Measurements from ENCODE around the gene LRMDA. TPM values are rescaled to one million over a fixed set of nuclear protein-coding genes. Genes with fewer than 3 reads are reported as not detected.

LRMDA gene
- total RNA-seq, 1 donor from 2014 or later, result 22.3 TPM

DNA sequence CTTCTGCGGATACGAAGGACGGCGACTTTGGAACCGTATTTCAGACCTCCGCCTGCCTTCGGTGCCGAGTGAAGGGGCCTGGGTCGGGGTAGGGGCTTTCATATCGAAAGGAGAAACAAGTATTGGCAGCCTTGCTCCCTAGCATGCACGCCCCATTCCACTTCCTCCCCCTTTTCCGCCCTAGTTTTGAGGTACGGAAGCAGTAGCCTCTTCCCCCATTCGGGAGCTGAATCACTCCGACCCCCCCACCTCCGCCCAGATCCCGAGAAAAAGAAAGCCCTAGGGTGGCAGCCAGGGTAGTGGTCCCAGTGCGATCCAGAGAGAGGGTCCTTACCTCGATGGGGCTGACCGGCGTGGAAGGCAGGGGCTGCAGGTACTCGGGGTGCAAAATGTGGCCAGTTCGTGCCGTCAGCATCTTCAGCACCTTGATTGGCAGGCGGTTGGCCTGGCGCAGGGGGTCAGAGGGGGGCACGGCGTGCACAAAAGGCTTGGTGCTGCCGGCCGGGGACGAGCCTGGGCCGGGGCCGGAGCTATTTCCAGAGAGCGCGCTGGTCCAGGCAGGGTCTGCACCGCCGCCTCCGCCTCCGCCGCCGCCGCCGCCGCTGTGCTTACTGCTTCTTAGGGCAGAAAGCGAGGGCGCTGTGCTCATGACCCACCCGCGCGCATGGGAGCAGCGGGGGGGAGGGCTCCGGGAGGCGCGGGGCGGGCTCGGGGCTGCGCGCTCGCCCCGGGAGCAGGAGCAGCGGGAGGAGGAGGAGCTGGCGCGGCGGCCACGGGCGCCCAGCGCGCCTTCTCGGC is 30.5 kb upstream of the LRMDA start:
- peak; percentile 83 for DNase-seq (ENCODE audit: missing footprints)
- intact Hi-C loops (cut with DNase I), result loop anchor here (2.0 to 5.0 kb wide), 11 partner anchors 206 to 1606 kb away; no protein-coding TSS in a partner anchor
- peak; percentile 23 for ATAC-seq

DNA sequence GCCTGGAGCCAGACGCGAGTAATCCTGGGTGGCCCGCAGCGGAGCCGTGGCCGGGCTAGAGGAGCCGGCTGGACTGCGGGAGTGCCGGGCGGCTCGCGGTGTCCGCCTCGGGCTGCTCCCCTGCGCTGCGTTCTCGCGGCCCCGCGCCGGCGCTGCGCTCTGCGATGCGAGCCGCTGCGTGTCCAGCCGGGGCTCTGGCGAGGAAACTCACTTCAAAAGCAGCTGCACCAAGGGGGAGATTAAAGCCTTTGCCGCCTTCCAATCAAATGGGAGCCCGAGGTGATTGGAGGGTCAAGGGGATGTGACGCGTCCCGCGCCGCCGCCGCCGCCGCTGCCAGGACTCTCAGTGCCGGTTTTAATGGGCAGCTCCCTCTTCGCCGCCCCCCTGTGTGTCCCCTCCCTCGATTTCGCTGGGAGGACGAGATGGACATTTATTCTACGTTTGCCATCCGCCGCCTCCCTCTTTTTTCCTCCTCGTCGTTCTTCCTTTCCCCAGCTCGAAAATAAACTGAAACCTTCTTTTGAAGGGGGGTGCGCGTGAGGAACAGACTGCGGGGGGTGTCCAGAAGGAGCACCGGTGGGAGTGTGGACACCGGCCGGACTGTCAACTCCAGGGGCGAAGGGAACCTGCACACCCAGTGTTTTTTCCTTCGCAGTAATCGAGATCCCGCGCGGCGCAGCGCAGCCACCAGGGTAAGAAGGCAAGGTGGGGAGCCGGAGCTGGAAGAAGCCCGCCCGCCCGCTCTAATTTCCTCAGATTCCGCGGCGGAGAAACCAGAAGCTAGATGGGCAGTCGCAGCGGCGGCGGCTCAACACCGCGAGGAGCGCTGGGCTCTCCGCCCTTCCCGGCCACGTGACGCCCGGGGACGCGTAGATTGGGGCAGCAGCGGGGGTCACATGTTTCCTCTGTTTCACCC is 29.6 kb upstream of the LRMDA start, which contains the start of gene ZNF503:
Gene ZNF503 (minus strand): TSS at position 196 of the 917 bp plus-strand sequence. CDS start 345 bp downstream, outside the sequence.
- intact Hi-C loops (cut with DNase I), result loop anchor here (2.0 to 5.0 kb wide), 11 partner anchors 205 to 1605 kb away; no protein-coding TSS in a partner anchor
- DNase-seq (ENCODE audit: missing footprints), result peak; percentile 97
- ATAC-seq, result peak; percentile 85

DNA sequence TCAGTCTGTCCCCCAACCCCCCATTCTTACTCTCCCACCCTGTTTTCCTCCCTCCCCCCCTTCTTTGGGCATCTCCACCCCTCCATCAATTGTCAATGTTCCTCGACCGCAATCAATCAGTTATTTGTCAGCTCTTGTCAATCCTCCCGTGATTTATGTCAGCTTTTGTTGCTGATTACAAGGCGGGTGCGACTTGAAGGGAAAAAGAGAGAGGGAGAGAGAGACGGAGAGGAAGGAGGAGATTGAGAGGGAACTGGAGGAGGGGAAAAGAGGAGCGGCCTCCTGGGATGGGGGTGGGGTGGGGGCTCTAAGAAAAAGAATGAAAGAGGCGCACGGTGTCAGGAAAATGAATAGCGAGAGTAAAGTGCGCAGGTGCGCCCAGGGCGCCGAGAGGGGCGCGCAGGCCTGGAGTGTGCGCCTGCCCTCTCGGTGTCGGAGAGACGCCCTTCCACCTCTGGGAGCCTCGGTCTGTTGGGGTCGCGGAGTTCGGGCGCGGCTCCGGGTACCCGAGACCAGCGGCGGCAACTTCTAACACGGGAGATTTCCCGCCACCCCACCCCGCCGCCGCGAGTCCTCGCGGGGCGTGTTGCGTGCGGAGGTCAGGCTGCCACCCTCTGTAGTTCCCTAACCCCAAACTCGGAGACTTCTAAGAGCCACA is 28.8 kb upstream of the LRMDA start:
- DNase-seq (ENCODE audit: missing footprints) (no peak), ATAC-seq (peak; percentile 1)
- intact Hi-C loops (cut with DNase I), result loop anchor here (5.0 kb wide), 7 partner anchors 205 to 1605 kb away; no protein-coding TSS in a partner anchor

DNA sequence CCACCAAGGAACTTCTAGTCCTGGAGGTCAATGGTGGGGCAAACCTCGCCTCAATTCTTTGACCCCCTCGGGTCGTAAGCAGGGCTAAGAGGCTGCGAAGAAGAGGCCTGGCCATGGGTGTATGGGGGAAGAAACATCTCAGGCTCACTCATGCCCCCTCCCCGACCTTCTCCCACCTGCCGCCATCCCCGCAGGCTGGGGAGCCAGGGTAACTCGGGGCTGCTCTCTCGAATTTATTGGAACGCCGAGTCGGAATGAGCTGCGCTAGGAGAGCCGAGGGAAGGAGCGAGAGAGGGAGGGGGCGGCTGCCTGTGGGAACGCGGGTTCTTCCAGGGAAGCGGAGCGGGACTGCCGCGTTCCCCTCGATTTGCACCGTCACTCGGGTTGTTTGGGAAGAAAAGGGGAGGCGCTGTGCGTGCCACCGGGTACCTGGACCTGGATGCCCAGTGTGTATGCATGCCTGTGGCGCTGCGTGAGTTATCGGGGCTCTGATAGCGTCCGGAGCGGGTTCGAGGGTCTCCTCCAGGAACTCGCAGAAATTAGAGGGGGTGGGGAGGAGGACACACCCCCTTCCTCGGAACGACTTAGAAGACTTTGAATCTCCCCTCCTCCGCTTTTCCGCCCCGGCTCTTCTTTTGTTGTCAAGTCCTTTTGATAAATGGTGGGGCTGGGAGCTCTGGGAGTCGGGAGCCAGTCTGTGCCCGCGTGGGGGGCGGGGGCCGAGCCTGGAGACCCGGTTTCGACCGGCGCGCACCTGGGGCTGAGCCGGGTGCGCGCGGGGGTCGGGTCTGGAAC is 28.1 kb upstream of the LRMDA start:
- ATAC-seq, result no peak
- DNase-seq (ENCODE audit: missing footprints), result no peak
- intact Hi-C loops (cut with DNase I), result loop anchor here (5.0 kb wide), 7 partner anchors 204 to 1604 kb away; no protein-coding TSS in a partner anchor

DNA sequence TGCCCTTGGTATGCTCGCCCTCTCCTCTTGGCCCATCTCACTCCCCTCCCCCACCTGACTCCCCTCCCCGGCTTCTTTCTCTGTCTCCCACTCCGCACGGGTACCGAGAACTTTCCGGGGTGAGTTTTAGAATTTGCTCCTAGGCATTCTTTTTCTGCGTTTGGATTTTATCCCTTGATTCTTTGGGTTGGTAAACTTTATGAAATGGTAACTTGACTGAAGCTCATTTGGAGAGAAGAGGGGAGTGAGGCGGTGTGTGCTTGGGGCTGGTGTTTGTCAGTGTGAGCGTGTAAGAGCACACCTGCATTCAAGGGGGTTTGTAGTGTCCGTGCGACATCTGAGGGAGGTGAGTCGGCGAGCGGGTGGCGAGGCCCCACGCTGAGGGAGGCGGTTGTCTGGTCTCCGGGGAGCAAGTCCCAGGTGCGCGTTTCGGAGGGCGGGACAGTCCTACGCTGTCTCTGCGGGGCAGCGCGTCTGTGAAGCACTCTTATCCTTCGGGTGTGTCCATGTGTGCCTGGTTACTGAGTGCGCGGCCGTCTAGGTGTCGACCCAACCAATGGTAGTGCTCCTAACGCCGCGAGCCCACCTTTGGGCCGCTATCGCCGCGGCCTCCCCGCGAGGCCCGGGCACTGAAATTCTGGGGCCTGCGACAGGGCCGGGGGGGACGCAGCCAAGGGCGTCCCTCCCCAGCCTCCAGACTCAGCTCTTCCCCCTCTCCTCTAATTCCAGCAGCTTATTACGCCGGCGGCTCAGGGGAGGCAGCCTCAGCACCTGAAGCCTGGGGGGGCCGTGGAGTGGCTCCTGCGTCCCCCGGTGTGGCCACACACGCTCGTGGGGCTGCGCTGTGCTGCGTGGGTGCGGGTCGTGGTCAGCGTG is 27.2 kb upstream of the LRMDA start:
- ATAC-seq, result no peak
- intact Hi-C loops (cut with DNase I), result loop anchor here (5.0 kb wide), 7 partner anchors 203 to 1603 kb away; no protein-coding TSS in a partner anchor

DNA sequence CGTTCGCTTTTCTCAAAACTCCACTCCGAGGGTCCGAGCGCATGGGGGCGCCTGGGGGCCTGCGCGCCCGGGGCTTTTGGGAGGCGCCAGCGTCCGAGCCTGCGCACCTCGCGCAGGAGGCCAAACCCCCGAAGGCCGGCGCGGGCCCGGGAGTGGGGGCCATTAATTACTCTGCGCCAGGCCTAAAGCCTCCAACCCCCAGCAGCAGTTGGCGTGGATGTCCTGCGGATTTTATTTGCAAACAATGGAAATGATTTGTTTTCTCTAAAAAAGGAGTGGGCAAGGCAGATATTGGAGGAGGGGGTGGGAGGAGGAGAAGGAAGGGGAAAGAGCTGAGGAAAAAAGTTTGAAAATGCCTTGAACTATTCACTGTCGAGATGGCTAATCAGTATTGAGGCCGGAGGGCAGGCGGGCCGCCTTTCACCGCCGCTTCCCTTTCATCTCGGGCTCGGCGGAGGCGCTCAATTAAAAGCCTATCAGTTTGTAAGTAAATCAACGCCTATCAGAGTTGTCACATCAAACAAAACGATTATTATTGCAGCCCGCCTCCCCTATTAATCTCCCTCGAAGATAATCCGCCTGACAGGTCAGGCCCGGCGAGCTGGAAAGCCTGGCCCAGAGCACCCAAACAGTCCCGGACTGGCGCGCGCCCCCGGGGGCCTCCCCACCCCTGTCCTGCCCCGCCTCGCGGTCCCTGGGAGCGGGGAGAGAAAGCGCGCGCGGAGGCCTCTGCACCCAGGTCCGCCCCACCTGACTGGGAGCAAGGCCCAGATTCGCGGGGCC is 26.4 kb upstream of the LRMDA start:
- no peak for ATAC-seq
- intact Hi-C loops (cut with DNase I), result loop anchor here (5.0 kb wide), 8 partner anchors 142 to 1602 kb away; no protein-coding TSS in a partner anchor
- no peak for DNase-seq (ENCODE audit: missing footprints)

More for the DNA sequence above, 27.2 kb upstream of the LRMDA start:
- DNase-seq (ENCODE audit: missing footprints), result no peak

DNA sequence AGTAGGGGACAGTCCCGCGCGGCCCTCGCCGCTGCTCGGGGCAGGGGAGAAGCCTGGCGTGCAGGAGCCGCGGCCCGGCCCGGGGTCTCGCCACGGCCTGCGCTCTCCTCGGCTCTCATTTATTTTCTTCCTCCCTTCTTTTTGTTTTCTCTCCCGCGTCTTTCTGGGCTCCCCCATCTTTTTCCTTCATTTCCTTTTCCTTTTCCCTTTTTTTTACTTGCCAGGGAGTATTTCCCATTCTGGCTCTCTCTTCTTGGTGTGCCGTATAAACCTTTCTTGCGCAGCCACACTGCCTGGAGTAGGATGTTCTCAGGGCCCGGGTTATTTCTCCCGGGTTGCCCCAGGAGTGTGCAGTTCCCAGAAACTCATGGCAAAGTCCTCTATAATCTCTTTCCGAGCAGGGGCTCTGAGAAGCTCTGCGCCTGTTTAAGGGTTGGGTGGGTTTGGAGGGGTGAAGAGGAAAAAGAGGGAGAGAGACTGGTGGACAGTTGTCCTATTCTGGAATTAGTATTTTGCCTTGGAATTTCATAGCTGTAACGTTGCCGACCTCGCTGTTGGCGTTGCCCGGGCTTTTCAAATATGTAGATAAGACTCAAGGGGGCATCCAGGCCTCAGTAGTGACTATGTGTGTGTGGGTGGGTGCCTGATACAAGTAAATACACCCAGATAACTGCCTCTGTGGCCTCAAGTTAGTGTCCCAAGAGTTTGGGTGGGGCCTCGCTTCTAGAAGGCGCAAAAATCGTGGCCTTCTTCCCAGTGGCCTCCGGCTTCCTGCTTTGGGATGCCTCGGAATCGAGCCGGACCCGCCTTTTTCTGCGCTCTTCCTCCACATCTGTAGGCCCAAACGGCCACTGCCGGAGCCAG is 25.6 kb upstream of the LRMDA start:
- no peak for ATAC-seq
- no peak for DNase-seq (ENCODE audit: missing footprints)
- intact Hi-C loops (cut with DNase I), result loop anchor here (5.0 kb wide), 1 partner anchor 141 kb away; no protein-coding TSS in a partner anchor

DNA sequence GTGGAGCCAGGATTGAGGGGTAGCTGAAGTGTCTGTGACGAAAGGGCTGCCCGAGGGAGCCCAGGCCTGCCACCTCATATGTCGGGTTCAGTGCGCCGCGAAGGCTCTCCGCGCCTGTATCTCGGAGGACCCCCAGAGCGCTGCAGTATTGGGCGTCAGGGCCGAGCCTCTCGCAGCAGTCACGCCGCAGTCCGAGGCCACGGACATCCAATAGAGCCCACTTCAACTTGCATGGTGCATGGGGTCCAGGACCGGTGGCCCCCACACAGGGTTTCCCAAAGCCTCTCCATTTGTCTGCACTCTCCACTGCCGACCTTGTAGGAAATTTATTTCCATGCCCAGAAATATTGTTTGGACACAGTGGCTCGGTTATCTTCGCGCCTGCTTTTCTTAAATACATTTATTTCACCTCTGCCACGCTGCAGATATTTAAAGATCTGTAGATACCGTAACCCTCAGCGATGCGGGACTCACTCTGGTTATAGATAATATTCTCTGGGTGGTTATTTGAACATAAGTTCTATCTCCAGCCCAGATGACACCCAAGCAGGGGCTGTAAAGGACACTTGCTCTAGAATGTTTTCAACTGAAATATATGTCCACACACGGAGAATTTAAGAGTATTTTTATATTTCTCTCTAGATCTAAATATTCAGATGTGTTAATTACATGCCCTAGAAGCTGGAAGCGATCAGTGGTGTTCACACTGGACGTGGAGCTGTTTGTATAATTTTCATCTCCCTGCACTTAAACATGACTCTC is 24.8 kb upstream of the LRMDA start:
- ATAC-seq (no peak), DNase-seq (ENCODE audit: missing footprints) (no peak)
- intact Hi-C loops (cut with DNase I), result loop anchor here (5.0 kb wide), 1 partner anchor 141 kb away; no protein-coding TSS in a partner anchor

DNA sequence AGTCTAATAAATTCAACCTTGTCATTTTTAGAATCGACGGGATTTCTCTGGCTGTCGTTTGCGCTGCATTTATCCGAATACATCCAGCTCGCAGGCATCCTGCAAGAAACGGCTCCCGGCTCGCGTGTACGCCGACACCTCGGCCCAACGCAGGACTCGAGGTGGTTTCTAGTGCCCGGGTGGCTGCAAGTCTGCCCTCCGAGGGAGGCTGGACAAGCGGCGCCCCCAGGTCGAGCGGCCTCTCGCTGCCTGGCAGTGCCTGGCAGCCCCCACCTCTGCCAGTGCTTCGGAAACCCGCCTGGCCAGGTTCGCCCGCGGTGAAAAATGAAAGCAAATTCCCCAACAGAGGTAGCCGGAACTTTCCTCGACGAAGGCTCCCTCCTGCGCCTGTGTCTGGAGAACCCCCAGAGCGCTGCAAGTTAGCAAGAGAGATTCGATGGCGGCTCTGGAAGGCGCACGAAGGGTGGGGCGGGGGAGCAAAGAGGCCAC is 24.2 kb upstream of the LRMDA start:
- DNase-seq (ENCODE audit: missing footprints), result no peak
- intact Hi-C loops (cut with DNase I), result loop anchor here (5.0 kb wide), 1 partner anchor 140 kb away; no protein-coding TSS in a partner anchor
- ATAC-seq, result no peak

DNA sequence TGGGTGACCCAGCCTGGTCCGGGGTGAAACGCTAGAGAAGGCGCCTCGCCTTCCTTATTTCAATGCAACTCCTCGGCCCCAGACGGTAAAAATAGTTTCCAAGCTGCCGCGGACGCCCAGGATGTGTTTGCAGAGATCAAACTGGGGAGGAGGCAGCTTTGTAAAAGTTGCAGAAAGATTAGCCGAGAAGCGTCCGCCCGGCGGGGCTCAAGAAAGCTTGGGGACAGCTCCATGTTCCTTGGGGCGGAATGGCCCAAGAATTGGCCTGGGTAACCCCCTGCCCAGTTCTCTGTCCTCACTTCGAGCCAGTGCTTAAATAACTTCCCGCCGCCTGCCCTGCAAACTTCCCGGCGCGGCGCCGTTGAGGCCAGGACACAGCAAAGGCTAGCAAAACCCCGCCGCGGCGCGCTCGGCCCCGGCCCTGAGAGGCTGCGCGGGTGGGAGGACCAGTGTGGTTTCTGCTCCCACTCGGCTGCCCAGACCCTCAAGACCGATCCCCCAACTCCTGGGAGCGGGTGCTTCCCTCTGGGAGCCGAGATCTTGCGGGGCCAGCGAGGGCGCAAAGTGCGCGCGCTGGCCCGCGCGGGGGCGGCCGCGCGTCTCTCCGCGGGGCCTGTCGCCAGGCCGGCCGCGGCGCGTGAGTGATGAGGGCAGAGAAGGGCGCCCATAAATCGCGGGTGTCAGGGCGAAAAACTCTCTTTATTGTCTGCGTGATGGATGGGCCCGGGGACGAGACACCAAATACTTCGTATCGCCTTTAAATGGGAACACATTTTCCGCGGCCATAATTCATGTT is 23.5 kb upstream of the LRMDA start:
- DNase-seq (ENCODE audit: missing footprints) (peak; percentile 81), ATAC-seq (peak; percentile 30)
- intact Hi-C loops (cut with DNase I), result loop anchor here (5.0 kb wide), 1 partner anchor 139 kb away; no protein-coding TSS in a partner anchor

DNA sequence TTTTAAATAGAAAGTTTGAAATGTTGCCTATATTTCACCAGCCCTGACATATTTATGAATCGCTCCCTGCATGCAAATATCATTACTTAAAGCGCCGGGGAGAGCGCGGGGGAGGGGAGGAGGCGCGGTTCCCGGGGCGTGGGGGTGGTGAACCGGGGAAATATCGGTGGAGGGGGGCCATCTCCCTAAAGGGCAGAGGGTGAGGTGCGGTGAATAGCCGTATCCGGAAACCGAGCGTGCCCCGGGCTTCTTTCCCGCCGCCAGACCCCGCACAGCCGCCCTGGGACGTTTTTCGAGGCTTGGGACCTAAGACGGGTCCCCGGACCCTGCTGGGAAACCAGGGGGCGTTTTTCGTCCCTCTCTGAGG is 22.9 kb upstream of the LRMDA start:
- no peak for ATAC-seq
- no peak for DNase-seq (ENCODE audit: missing footprints)
- intact Hi-C loops (cut with DNase I), result loop anchor here (5.0 kb wide), 1 partner anchor 139 kb away; no protein-coding TSS in a partner anchor

DNA sequence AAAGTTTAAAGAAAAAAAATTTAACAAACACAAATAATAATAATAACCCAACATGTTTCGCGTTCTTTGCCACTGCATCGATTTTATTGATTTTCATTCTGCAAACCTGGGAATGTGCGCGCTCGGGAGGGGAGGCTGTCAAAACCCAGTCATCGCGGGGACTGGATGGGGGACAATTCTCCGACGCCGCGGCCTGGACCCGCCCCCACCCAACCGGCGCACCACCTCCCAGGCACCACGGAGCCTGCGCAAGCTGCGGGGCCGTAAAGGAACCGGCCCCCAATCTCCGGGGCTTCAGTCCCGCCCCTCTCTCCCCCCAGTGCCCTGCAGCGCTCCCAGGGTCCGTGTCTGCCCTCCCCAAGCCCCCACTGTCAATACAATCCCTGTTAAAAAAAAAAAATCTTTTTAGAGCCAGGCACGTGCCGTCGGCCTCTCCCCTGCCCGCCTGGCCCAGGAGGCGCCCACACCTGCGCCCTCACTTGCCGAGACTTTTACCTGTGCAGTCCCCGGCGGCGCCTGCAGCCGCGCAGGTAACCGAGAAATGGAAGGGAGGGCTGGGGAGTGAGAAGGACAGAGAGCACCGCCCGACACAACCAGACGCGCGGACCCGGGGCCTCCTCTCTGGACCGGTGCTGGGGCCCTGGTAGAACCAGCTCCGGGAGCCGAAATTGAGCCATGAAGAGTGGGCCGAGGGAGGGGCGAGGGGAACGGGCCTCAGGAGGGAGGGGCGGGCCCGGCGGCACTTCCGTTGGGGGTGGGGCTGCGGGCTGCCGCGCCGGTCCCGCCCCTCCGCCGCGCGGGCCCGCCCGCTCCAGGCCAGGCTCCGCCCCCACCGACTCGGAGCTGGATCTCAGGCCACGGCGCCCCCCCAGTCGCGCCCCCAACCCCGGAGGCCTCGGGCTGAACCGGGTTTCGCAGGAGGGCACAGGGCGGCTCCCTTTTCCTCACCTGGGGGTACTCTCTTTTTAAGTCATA is 22.2 kb upstream of the LRMDA start:
- intact Hi-C loops (cut with DNase I), result loop anchor here (1.0 to 5.0 kb wide), 3 partner anchors 22 to 183 kb away; partner anchors contain the start of gene LRMDA
- DNase-seq (ENCODE audit: missing footprints) (peak; percentile 89), ATAC-seq (peak; percentile 93)
